Astrocyte of the spinal cord (primary cell): ENCODE results near the gene DDI1.
"Not testable (repeated sequence)": the region's sequence is repeated elsewhere in the genome, so short reads cannot be mapped to it uniquely, and the experiment has no call there.

Experiments
- DNase-seq: peaks from one replicate; pipeline ENCODE4 v3.0.0; 2011; ENCODE audit warnings: low read depth, low spot score
- H3K4me3 ChIP-seq: 2 replicates; pipeline ENCODE4 v1.5.1; 2011; ENCODE audit warnings: low read depth, mild to moderate bottlenecking, low read length, moderate library complexity
- CTCF ChIP-seq: IDR thresholded peaks from 2 replicates; pipeline ENCODE4 v1.5.1; 2012; ENCODE audit warnings: low read depth, mild to moderate bottlenecking, low read length, inconsistent platforms
- in situ Hi-C: cut with HindIII; loops from 2 replicates; pipeline ENCODE4 v1.10.0; 2017; ENCODE audit warnings: low sequenced_read_pairs

DDI1 gene

GRCh38 chr11:104033134-104033533, 3.3 kb upstream of the DDI1 start:
- TF ChIP-seq CTCF = no peak
- peak; percentile 63 for DNase-seq
- in situ Hi-C loops = no loop called here
- H3K4me3 ChIP-seq = no peak overlapping the region

- in situ Hi-C loops = no loop called here
- TF ChIP-seq CTCF = no peak
- H3K4me3 ChIP-seq = no peak overlapping the region
Measured at GRCh38 chr11:104033561-104033960, 2.9 kb upstream of the DDI1 start.

GRCh38 chr11:104036995-104037394, 555 bp downstream of the DDI1 start:
- in situ Hi-C loops = no loop called here
- no peak overlapping the region for H3K4me3 ChIP-seq
- TF ChIP-seq CTCF = no peak
- DNase-seq = no peak

More at GRCh38 chr11:104033561-104033960, 2.9 kb upstream of the DDI1 start:
- DNase-seq = no peak

- no peak for TF ChIP-seq CTCF
- in situ Hi-C loops = no loop called here
- H3K4me3 ChIP-seq = no peak overlapping the region
- no peak for DNase-seq
Measured at GRCh38 chr11:104041792-104042191, 5.4 kb downstream of the DDI1 start.

- in situ Hi-C loops = no loop called here
- no peak for DNase-seq
- no peak overlapping the region for H3K4me3 ChIP-seq
- TF ChIP-seq CTCF = no peak
Measured at GRCh38 chr11:104043142-104043541, 6.7 kb downstream of the DDI1 start.

- no peak overlapping the region for H3K4me3 ChIP-seq
- in situ Hi-C loops = no loop called here
- no peak for TF ChIP-seq CTCF
- peak; percentile 12 for DNase-seq
Measured at GRCh38 chr11:104043678-104044239, 7.3 kb downstream of the DDI1 start.

- TF ChIP-seq CTCF = no peak
- no peak overlapping the region for H3K4me3 ChIP-seq
- in situ Hi-C loops = no loop called here
- no peak for DNase-seq
Measured at GRCh38 chr11:104046331-104046730, 9.9 kb downstream of the DDI1 start.

GRCh38 chr11:104046858-104047257, 10.4 kb downstream of the DDI1 start:
- DNase-seq, in situ Hi-C loops: not testable (repeated sequence)

More at GRCh38 chr11:104046858-104047257, 10.4 kb downstream of the DDI1 start:
- not testable (repeated sequence) for H3K4me3 ChIP-seq
